ENCODE results near the gene CFAP61. TPM values are rescaled to one million over a fixed set of nuclear protein-coding genes. Genes with fewer than 3 reads are reported as not detected.
"Not testable (repeated sequence)": the region's sequence is repeated elsewhere in the genome, so short reads cannot be mapped to it uniquely, and the experiment has no call there.

Gene CFAP61
- total RNA-seq, 1 donor from 2014 or later, result not detected

GRCh38 chr20:20214757-20215275 lies 162.5 kb downstream of the CFAP61 start:
- H3K27me3 Mint-ChIP-seq (ENCODE audit: low read depth), result peaks cover 12% of the 10 kb centered on the region

GRCh38 chr20:20215976-20216727 lies 163.8 kb downstream of the CFAP61 start:
- TF ChIP-seq CTCF (IDR thresholded peaks at IDR 0.05), result no peak
- Mint-ChIP-seq H3K4me1 (ENCODE audit: low read depth) (no peaks in the 10 kb centered on the region), H3K4me3 (ENCODE audit: unreplicated experiment) (no peak overlapping the region), H3K36me3 (ENCODE audit: low read depth) (no peaks in the 10 kb centered on the region), H3K27ac (ENCODE audit: unreplicated experiment) (no peak overlapping the region), H3K9me3 (ENCODE audit: low read depth) (peaks cover 9% of the 10 kb centered on the region), H3K27me3 (ENCODE audit: low read depth) (peaks cover 7% of the 10 kb centered on the region)
- DNase-seq (ENCODE audit: low spot score), result no peak

More at GRCh38 chr20:20214757-20215275, 162.5 kb downstream of the CFAP61 start:
- DNase-seq (ENCODE audit: low spot score), result no peak
- Mint-ChIP-seq H3K4me1 (ENCODE audit: low read depth) (peaks cover 6% of the 10 kb centered on the region), H3K36me3 (ENCODE audit: low read depth) (no peaks in the 10 kb centered on the region), H3K27ac (ENCODE audit: unreplicated experiment) (no peak overlapping the region), H3K9me3 (ENCODE audit: low read depth) (peaks cover 9% of the 10 kb centered on the region), H3K4me3 (ENCODE audit: unreplicated experiment) (no peak overlapping the region)
- no peak for TF ChIP-seq CTCF (IDR thresholded peaks at IDR 0.05)

GRCh38 chr20:20216941-20217340 lies 164.6 kb downstream of the CFAP61 start:
- Mint-ChIP-seq H3K9me3 (ENCODE audit: low read depth) (peaks cover 9% of the 10 kb centered on the region), H3K27me3 (ENCODE audit: low read depth) (peaks cover 7% of the 10 kb centered on the region), H3K4me3 (ENCODE audit: unreplicated experiment) (no peak overlapping the region), H3K27ac (ENCODE audit: unreplicated experiment) (no peak overlapping the region), H3K4me1 (ENCODE audit: low read depth) (no peaks in the 10 kb centered on the region), H3K36me3 (ENCODE audit: low read depth) (no peaks in the 10 kb centered on the region)
- DNase-seq (ENCODE audit: low spot score), result no peak
- TF ChIP-seq CTCF (IDR thresholded peaks at IDR 0.05), result no peak

- Mint-ChIP-seq H3K4me1 (ENCODE audit: low read depth) (no peaks in the 10 kb centered on the region), H3K27ac (ENCODE audit: unreplicated experiment) (no peak overlapping the region)
Observed at GRCh38 chr20:20217621-20218020, 165.3 kb downstream of the CFAP61 start.

GRCh38 chr20:20218106-20218505 lies 165.8 kb downstream of the CFAP61 start:
- H3K9me3 Mint-ChIP-seq (ENCODE audit: low read depth); H3K27ac Mint-ChIP-seq (ENCODE audit: unreplicated experiment); H3K4me1 Mint-ChIP-seq (ENCODE audit: low read depth); DNase-seq (ENCODE audit: low spot score); H3K36me3 Mint-ChIP-seq (ENCODE audit: low read depth); H3K4me3 Mint-ChIP-seq (ENCODE audit: unreplicated experiment): not testable (repeated sequence)
- H3K27me3 Mint-ChIP-seq (ENCODE audit: low read depth), result peaks cover 13% of the 10 kb centered on the region

More at GRCh38 chr20:20217621-20218020, 165.3 kb downstream of the CFAP61 start:
- no peaks in the 10 kb centered on the region for H3K36me3 Mint-ChIP-seq (ENCODE audit: low read depth)
- TF ChIP-seq CTCF (IDR thresholded peaks at IDR 0.05), result no peak
- no peak for DNase-seq (ENCODE audit: low spot score)
- H3K27me3 Mint-ChIP-seq (ENCODE audit: low read depth), result peaks cover 8% of the 10 kb centered on the region
- H3K9me3 Mint-ChIP-seq (ENCODE audit: low read depth), result peaks cover 9% of the 10 kb centered on the region
- no peak overlapping the region for H3K4me3 Mint-ChIP-seq (ENCODE audit: unreplicated experiment)
